Uterus (tissue), 4 donors: ENCODE data around the gene NBEA. TPM values are rescaled to one million over a fixed set of nuclear protein-coding genes. Genes with fewer than 3 reads are reported as not detected.

Experiments
- DNase-seq, 2 donors: peaks; one replicate each; pipeline ENCODE4 v3.0.0-alpha.2; 2019 to 2020
- H3K27ac ChIP-seq, 2 donors: fragments of 200-600 bp; sonication (generic); 1 replicate in 1 of 2; 2 replicates in 1 of 2; pipeline ENCODE4 v1.5.1; 2016 to 2018
- H3K27me3 ChIP-seq, 2 donors: fragments of 200-600 bp; sonication (generic); one replicate each; pipeline ENCODE4 v1.5.1; 2018 to 2019; ENCODE audit warnings: control low read depth in 1 of 2
- H3K36me3 ChIP-seq, 2 donors: fragments of 200-600 bp; sonication (generic); one replicate each; pipeline ENCODE4 v1.5.1; 2019; ENCODE audit warnings: control low read depth in 1 of 2
- H3K4me1 ChIP-seq, 2 donors: fragments of 200-600 bp; sonication (generic); one replicate each; pipeline ENCODE4 v1.5.1; 2018 to 2019; ENCODE audit warnings: control low read depth in 1 of 2
- H3K4me3 ChIP-seq, 2 donors: fragments of 200-600 bp; sonication (generic); 1 replicate in 1 of 2; 2 replicates in 1 of 2; pipeline ENCODE4 v1.5.1; 2018 to 2019; ENCODE audit warnings: mild to moderate bottlenecking in 1 of 2
- H3K9me3 ChIP-seq, 2 donors: fragments of 200-600 bp; sonication (generic); one replicate each; pipeline ENCODE4 v1.5.1; 2019; ENCODE audit warnings: control low read depth in 1 of 2
- POLR2A ChIP-seq, 2 donors: fragments of 450-650 bp; IDR thresholded peaks; one replicate each; pipeline ENCODE4 v1.6.1; 2016; ENCODE audit warnings: antibody characterized with exemption in 2 of 2, mild to moderate bottlenecking in 1 of 2, moderate library complexity in 1 of 2
- intact Hi-C: fragments of 100-400 bp; cut with DNase I; formaldehyde crosslinking; loops from one replicate; pipeline ENCODE4 v1.15.1; 2023; ENCODE audit warnings: low total_unique reads
- total RNA-seq, 4 donors: library from RNA; depleted of rRNA in 3 of 4; stranded (reverse); fragments of >200 nt in 3 of 4; gene quantifications; one replicate each; pipeline versions ENCODE4 v1.1.0 to v1.2.4, GENCODE V29; 2014 to 2023
- TF ChIP-seq, protein P1 (sequence below), 4 experiments: fragments of 200-600 bp in 2 of 4; fragments of 450-650 bp in 2 of 4; sonication (generic) in 2 of 4; IDR thresholded peaks; one replicate each; pipeline ENCODE4 v1.5.1; 2016 to 2019; ENCODE audit warnings: antibody characterized with exemption in 4 of 4, mild to moderate bottlenecking in 2 of 4, moderate library complexity in 1 of 4
- donor health status: DM: yes; HTN: yes; CAD: no.

NBEA gene
- total RNA-seq, 4 donors from 2014 or later: 15.6 to 58.1 (median 37.3) TPM

DNA sequence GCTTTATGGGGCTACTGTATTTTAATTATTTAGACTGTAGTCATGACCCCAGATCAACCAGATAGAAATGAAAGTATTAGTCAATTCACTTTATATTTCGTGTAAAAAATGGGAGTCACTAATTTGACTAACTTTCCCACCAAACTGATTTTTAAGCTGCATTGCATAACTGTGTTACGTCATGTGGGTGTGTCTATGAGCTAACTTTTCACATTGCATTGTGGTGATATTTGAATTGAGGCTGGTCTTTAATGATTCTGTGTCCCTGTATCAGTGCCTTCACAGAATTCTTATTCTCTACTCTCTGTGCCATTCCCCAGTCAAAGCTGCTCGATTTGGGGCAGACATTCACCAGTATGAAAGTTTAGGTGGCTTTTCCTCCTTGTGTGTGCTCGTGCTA lies 707.1 kb downstream of the NBEA start:
- no peak for TF ChIP-seq POLR2A (IDR thresholded peaks at IDR 0.05)
- TF ChIP-seq, protein P1, sequence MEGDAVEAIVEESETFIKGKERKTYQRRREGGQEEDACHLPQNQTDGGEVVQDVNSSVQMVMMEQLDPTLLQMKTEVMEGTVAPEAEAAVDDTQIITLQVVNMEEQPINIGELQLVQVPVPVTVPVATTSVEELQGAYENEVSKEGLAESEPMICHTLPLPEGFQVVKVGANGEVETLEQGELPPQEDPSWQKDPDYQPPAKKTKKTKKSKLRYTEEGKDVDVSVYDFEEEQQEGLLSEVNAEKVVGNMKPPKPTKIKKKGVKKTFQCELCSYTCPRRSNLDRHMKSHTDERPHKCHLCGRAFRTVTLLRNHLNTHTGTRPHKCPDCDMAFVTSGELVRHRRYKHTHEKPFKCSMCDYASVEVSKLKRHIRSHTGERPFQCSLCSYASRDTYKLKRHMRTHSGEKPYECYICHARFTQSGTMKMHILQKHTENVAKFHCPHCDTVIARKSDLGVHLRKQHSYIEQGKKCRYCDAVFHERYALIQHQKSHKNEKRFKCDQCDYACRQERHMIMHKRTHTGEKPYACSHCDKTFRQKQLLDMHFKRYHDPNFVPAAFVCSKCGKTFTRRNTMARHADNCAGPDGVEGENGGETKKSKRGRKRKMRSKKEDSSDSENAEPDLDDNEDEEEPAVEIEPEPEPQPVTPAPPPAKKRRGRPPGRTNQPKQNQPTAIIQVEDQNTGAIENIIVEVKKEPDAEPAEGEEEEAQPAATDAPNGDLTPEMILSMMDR (IDR thresholded peaks at IDR 0.05): no peak
- Histone ChIP-seq H3K4me3 (no peak overlapping the region), H3K36me3 (no peaks in the 10 kb centered on the region), H3K4me1 (no peaks in the 10 kb centered on the region), H3K27me3 (no peaks in the 10 kb centered on the region), H3K9me3 (no peaks in the 10 kb centered on the region), H3K27ac (no peak overlapping the region)
- no peak for DNase-seq
- intact Hi-C loops: no loop called here

DNA sequence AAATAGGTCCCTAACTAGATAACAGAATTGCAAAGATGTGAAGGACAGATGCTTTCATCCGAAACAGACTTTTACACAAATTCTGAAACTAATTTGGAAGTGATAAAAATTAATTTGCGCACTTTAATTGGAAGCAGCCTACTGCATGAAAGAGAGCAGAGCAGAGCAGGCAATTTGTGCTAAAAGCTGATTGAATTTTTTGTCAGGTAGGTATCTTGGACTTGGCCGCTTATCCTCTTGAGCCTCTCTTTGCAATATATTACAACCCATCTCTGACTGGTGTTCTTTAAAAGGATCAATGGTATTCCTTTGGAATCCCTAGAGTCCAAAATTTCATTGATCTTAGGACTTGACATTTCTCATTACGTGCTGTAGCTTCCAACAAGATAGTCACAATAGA lies 717.7 kb downstream of the NBEA start:
- no peaks in the 10 kb centered on the region for H3K36me3 ChIP-seq
- H3K27me3 ChIP-seq: no peaks in the 10 kb centered on the region
- H3K9me3 ChIP-seq: no peaks in the 10 kb centered on the region
- intact Hi-C loops: no loop called here
- DNase-seq: no peak
- no peak overlapping the region for H3K4me3 ChIP-seq
- no peaks in the 10 kb centered on the region for H3K4me1 ChIP-seq
- no peak overlapping the region for H3K27ac ChIP-seq
- no peak for TF ChIP-seq POLR2A (IDR thresholded peaks at IDR 0.05)
- TF ChIP-seq, protein P1 (IDR thresholded peaks at IDR 0.05): no peak

DNA sequence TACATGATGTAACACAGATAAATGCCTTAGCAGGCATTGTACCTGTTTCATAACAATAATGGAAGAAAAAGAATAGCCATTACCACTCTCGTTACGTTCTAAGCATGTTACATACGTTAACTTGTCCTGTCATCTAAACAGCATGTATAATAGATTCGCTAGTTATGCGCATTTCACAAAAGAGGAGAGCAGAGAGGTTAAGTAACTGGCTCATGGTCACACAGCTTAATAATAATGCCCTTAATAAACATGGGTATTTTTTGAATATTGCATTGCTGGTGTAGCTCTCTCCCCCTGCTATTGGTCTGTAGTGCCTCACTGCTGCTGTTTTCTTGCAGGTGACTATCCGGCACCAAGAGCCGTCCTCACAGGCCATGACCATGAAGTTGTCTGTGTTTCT lies 722.7 kb downstream of the NBEA start:
- H3K27ac ChIP-seq: no peak overlapping the region
- TF ChIP-seq, protein P1 (IDR thresholded peaks at IDR 0.05): no peak
- intact Hi-C loops: no loop called here
- no peaks in the 10 kb centered on the region for H3K4me1 ChIP-seq
- H3K4me3 ChIP-seq: no peak overlapping the region
- no peaks in the 10 kb centered on the region for H3K36me3 ChIP-seq
- H3K9me3 ChIP-seq: no peaks in the 10 kb centered on the region
- no peak for DNase-seq
- no peaks in the 10 kb centered on the region for H3K27me3 ChIP-seq

DNA sequence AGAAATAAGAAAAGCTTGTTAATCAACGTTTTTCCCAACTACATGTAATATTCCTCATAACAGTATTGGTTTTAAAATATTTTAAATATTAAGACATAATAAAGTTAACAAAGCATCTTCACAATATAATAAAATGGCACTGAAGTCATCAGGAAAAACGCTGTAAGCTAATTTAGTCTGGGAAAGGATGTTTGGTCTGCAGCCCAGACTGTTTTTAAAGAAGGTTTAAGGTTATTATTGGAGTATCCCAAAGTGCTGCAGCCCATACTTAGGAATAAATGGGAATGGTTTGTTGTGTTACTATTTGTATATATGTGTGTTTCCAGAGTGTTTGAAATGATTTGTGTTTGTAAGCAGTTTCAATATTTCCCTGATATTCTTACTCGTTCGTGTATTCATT lies 727.3 kb downstream of the NBEA start:
- Histone ChIP-seq H3K27me3 (no peaks in the 10 kb centered on the region), H3K4me1 (no peaks in the 10 kb centered on the region), H3K36me3 (no peaks in the 10 kb centered on the region), H3K27ac (no peak overlapping the region), H3K9me3 (no peaks in the 10 kb centered on the region), H3K4me3 (no peak overlapping the region)
- intact Hi-C loops: no loop called here
- TF ChIP-seq POLR2A (IDR thresholded peaks at IDR 0.05): no peak
- TF ChIP-seq, protein P1 (IDR thresholded peaks at IDR 0.05): no peak
- DNase-seq: no peak

DNA sequence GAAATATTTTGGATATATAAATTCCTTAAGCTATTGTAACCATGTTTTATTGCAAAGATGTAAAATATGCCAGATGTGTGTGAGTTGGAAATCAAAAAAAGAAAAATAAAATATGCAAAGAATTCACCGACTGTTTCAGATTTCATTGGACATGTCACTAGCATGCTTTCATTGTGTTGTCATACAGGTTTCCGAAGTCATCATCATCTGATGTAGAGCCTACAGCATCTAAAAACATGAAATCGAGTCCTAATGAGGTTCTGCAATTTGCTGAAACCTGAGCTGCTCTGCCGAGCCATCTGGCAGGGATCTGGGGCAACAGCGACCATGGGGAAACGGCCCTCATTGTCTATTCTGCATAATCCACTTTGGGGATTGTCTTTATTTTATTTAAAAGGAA lies 730.5 kb downstream of the NBEA start:
- TF ChIP-seq, protein P1 (IDR thresholded peaks at IDR 0.05): no peak
- no peak for TF ChIP-seq POLR2A (IDR thresholded peaks at IDR 0.05)
- Histone ChIP-seq H3K27ac (no peak overlapping the region), H3K9me3 (no peaks in the 10 kb centered on the region), H3K4me3 (no peak overlapping the region), H3K4me1 (no peaks in the 10 kb centered on the region), H3K27me3 (no peaks in the 10 kb centered on the region), H3K36me3 (no peaks in the 10 kb centered on the region)
- no peak for DNase-seq
- intact Hi-C loops: no loop called here
